K562 (cell line): ENCODE data around the gene ZER1. TPM values are rescaled to one million over a fixed set of nuclear protein-coding genes. Genes with fewer than 3 reads are reported as not detected.
A peak's percentile ranks its signal among the peaks of the same experiment; 100 is the strongest.

ENCODE experiments used
- ATAC-seq: fragments of 200-7000 bp; cut with Tn5 transposase; 3 replicates; pipeline ENCODE4 v1.9.1; 2020; ENCODE audit warnings: moderate library complexity
- BruUV-seq: library from RNA; stranded (reverse); fragments of 400-500 nt; replicated peaks from 2 replicates; lab custom pipeline; 2021; lab: Mats Ljungman, UMichigan
- CTCF ChIA-PET: fragments of 300-600 bp; formaldehyde crosslinking; extraction: SDS; loops from one replicate; lab custom pipeline; 2021; ENCODE audit warnings: low intra/inter-chr PET ratio; lab: Yijun Ruan, JAX
- POLR2A ChIA-PET: fragments of 300-600, 350-650 bp; sonication (Branson Sonifier 250); formaldehyde crosslinking; extraction: SDS; loops from one replicate; lab custom pipeline; 2021; ENCODE audit warnings: antibody characterized with exemption, inconsistent platforms; lab: Yijun Ruan, JAX
- DNase-seq, 4 experiments: peaks; one replicate each; pipeline versions ENCODE4 v3.0.0 to v3.0.0-alpha.2; 2011 to 2018; ENCODE audit warnings: low spot score in 3 of 4, mixed read lengths in 3 of 4; ENCODE audit errors: extremely low read depth in 1 of 4
- FAIRE-seq: peaks from 2 replicates; lab custom pipeline; 2011; peaks lifted over from hg19 to GRCh38; lab: Jason Lieb, UNC
- H2AFZ ChIP-seq: 2 replicates; pipeline ENCODE4 v1.6.0; 2011; ENCODE audit warnings: low read depth, low read length, control low read depth, inconsistent platforms
- H3K27ac ChIP-seq: fragments of 200-600 bp; 3 replicates; pipeline ENCODE4 v1.8.0; 2011; ENCODE audit warnings: low read depth, mild to moderate bottlenecking, control low read depth, inconsistent platforms, low read length, moderate library complexity, mixed read lengths; ENCODE audit errors: extremely low read depth
- H3K27me3 ChIP-seq, 2 experiments: fragments of 300-600 bp in 1 of 2; 2 replicates in 1 of 2; 3 replicates in 1 of 2; pipeline versions ENCODE4 v1.6.0 to v1.8.0; 2011; ENCODE audit warnings: inconsistent platforms in 2 of 2, low read length in 2 of 2, mild to moderate bottlenecking in 1 of 2, mixed read lengths in 1 of 2, moderate library complexity in 1 of 2; ENCODE audit not compliant: control insufficient read depth in 2 of 2, insufficient read depth in 2 of 2
- H3K36me3 ChIP-seq: fragments of 300-600 bp; 3 replicates; pipeline ENCODE4 v1.8.0; 2011; ENCODE audit warnings: mild to moderate bottlenecking, low read length, inconsistent platforms; ENCODE audit not compliant: control insufficient read depth, insufficient read depth
- H3K4me1 ChIP-seq, 2 experiments: fragments of 200-600 bp in 1 of 2; replicated peaks in 1 of 2; 2 replicates in 1 of 2; 3 replicates in 1 of 2; pipeline versions ENCODE4 v1.5.1 to v1.8.0; 2011; ENCODE audit warnings: inconsistent platforms in 2 of 2, low read length in 2 of 2, mild to moderate bottlenecking in 1 of 2, mixed read lengths in 1 of 2, moderate library complexity in 1 of 2; ENCODE audit not compliant: control insufficient read depth in 2 of 2, insufficient read depth in 2 of 2
- H3K4me2 ChIP-seq: 2 replicates; pipeline ENCODE4 v1.6.1; 2011; ENCODE audit warnings: low read length, control low read depth, inconsistent platforms, mixed read lengths; ENCODE audit not compliant: insufficient read depth
- H3K4me3 ChIP-seq: fragments of 200-600 bp; sonication (generic), shearing (Covaris generic); 2 replicates; pipeline ENCODE4 v1.5.1; 2016; ENCODE audit warnings: control low read depth, inconsistent platforms
- H3K79me2 ChIP-seq: fragments of 200-600 bp; 3 replicates; pipeline ENCODE4 v1.8.0; 2011; ENCODE audit warnings: low read length, inconsistent platforms; ENCODE audit not compliant: control insufficient read depth, insufficient read depth
- H3K9ac ChIP-seq, 2 experiments: 2 replicates each; pipeline versions ENCODE4 v1.6.0 to v1.6.1; 2011; ENCODE audit warnings: low read depth in 2 of 2, low read length in 2 of 2, control low read depth in 1 of 2, inconsistent platforms in 1 of 2, mild to moderate bottlenecking in 1 of 2, mixed read lengths in 1 of 2; ENCODE audit not compliant: insufficient read depth in 1 of 2
- H3K9me1 ChIP-seq: one replicate; pipeline ENCODE4 v1.6.0; 2011; ENCODE audit warnings: inconsistent platforms, mild to moderate bottlenecking, low read length, moderate library complexity; ENCODE audit not compliant: control insufficient read depth, insufficient read depth
- H3K9me3 ChIP-seq: replicated peaks from 2 replicates; pipeline ENCODE4 v1.5.1; 2011; ENCODE audit warnings: low read depth, low read length, inconsistent platforms; ENCODE audit not compliant: control insufficient read depth, insufficient read depth
- H4K20me1 ChIP-seq: replicated peaks from 2 replicates; pipeline ENCODE4 v1.6.1; 2011; ENCODE audit warnings: low read length, inconsistent platforms, mixed read lengths; ENCODE audit not compliant: control insufficient read depth, insufficient read depth
- CREM ChIP-seq: IDR thresholded peaks from 2 replicates; pipeline ENCODE4 v1.6.1; 2014; ENCODE audit warnings: antibody characterized with exemption, low read depth
- ILK ChIP-seq: fragments of 450-650 bp; IDR thresholded peaks from 2 replicates; pipeline ENCODE4 v1.6.1; 2016; ENCODE audit warnings: missing genetic modification characterization, low read depth, mild to moderate bottlenecking, missing compliant biosample characterization, moderate library complexity, borderline replicate concordance
- KLF13 ChIP-seq: fragments of 450-650 bp; IDR thresholded peaks from 2 replicates; pipeline ENCODE4 v1.6.1; 2016; ENCODE audit warnings: missing genetic modification characterization, low read depth, mild to moderate bottlenecking, missing compliant biosample characterization, moderate library complexity, borderline replicate concordance
- NCOA1 ChIP-seq: fragments of 450-650 bp; IDR thresholded peaks from 2 replicates; pipeline ENCODE4 v1.6.1; 2016; ENCODE audit warnings: low read depth
- NR2C2 ChIP-seq, 2 experiments: fragments of 200-800 bp in 1 of 2; sonication (Bioruptor generic) in 1 of 2; sonication (generic) in 1 of 2; formaldehyde crosslinking in 1 of 2; IDR thresholded peaks; 2 replicates each; pipeline versions ENCODE4 v1.6.1 to v1.8.0; 2016 to 2022; ENCODE audit warnings: mild to moderate bottlenecking in 1 of 2, missing compliant biosample characterization in 1 of 2, missing genetic modification characterization in 1 of 2, missing genetic modification reagents in 1 of 2
- PHTF2 ChIP-seq: fragments of 250-450 bp; sonication (Bioruptor Pico); IDR thresholded peaks from 2 replicates; pipeline ENCODE4 v1.5.0; 2021; ENCODE audit warnings: mild to moderate bottlenecking
- POLR2H ChIP-seq: IDR thresholded peaks from 2 replicates; pipeline ENCODE4 v1.6.1; 2016; ENCODE audit warnings: missing genetic modification characterization, low read depth, mild to moderate bottlenecking, control low read depth, missing compliant biosample characterization, moderate library complexity
- SMAD1 ChIP-seq: fragments of 150-350 bp; IDR thresholded peaks from 2 replicates; pipeline ENCODE4 v1.6.1; 2014; ENCODE audit warnings: low read length, low read depth; ENCODE audit not compliant: partially characterized antibody
- ZFP1 ChIP-seq: fragments of 450-650 bp; formaldehyde crosslinking; IDR thresholded peaks from 2 replicates; pipeline ENCODE4 v1.4.0; 2020; ENCODE audit warnings: mild to moderate bottlenecking, mixed read lengths
- ZNF212 ChIP-seq: fragments of 450-650 bp; formaldehyde crosslinking; IDR thresholded peaks from 2 replicates; pipeline ENCODE4 v1.4.0; 2020; ENCODE audit warnings: mild to moderate bottlenecking
- ZNF384 ChIP-seq: IDR thresholded peaks from 2 replicates; pipeline ENCODE4 v1.6.1; 2012; ENCODE audit warnings: low read depth, low read length, improper control_type of control experiment
- WGBS: fragments of 100-300 bp; shearing (Covaris generic); methylation state at CpG from one replicate; pipeline ENCODE4 v1.1.6; 2016; ENCODE audit warnings: low coverage, mixed read lengths; ENCODE audit not compliant: insufficient coverage; ENCODE audit errors: missing lambda C conversion rate; 5-methylcytosine and 5-hydroxymethylcytosine counted together
- in situ Hi-C: fragments of 300-500 bp; cut with MboI; formaldehyde crosslinking; loops from 4 replicates; pipeline ENCODE4 v1.15.0; 2018; ENCODE audit warnings: inconsistent platforms, mixed read lengths
- intact Hi-C: fragments of 100-400 bp; cut with micrococcal nuclease; formaldehyde crosslinking; loops from 2 replicates; pipeline ENCODE4 v1.14.2; 2022
- polyA plus RNA-seq, 8 experiments: library from polyadenylated mRNA; depleted of rRNA in 4 of 8; stranded (reverse) in 5 of 8; unstranded in 3 of 8; fragments of >200 nt; fragmentation: Nextera tagmentation in 2 of 8; fragmentation: Illumina TruSeq in 1 of 8; extraction: Ambion mirVana in 2 of 8; extraction: Trizol in 1 of 8; gene quantifications; 2 replicates each; pipeline versions ENCODE4 v1.2.1 to v1.2.3, GENCODE V29; 2011 to 2014; ENCODE audit warnings: inconsistent platforms in 1 of 8, missing spikeins in 1 of 8
- total RNA-seq, 7 experiments: library from RNA; depleted of rRNA in 6 of 7; stranded (reverse); fragments of >200 nt in 6 of 7; fragmentation: Illumina TruSeq in 2 of 7; extraction: Trizol in 2 of 7; gene quantifications; 2 replicates each; pipeline versions ENCODE4 v1.2.1 to v1.2.3, GENCODE V29; 2011 to 2021; ENCODE audit warnings: low replicate concordance in 1 of 7
- TF ChIP-seq, protein P1 (sequence below): sonication (generic); formaldehyde crosslinking; IDR thresholded peaks from 2 replicates; pipeline ENCODE4 v1.8.1; 2023; ENCODE audit warnings: mild to moderate bottlenecking, missing genetic modification reagents
- TF ChIP-seq, protein P2 (sequence below): fragments of 450-650 bp; IDR thresholded peaks from 2 replicates; pipeline ENCODE4 v1.6.1; 2016; ENCODE audit warnings: mild to moderate bottlenecking

The ZER1 gene
- total and polyA plus RNA-seq, 9 of the 15 experiments (the other 6 are each of a cell fraction or from before 2014, with no cell fraction given): 0.07 to 10.7 (median 6.2) TPM

DNA sequence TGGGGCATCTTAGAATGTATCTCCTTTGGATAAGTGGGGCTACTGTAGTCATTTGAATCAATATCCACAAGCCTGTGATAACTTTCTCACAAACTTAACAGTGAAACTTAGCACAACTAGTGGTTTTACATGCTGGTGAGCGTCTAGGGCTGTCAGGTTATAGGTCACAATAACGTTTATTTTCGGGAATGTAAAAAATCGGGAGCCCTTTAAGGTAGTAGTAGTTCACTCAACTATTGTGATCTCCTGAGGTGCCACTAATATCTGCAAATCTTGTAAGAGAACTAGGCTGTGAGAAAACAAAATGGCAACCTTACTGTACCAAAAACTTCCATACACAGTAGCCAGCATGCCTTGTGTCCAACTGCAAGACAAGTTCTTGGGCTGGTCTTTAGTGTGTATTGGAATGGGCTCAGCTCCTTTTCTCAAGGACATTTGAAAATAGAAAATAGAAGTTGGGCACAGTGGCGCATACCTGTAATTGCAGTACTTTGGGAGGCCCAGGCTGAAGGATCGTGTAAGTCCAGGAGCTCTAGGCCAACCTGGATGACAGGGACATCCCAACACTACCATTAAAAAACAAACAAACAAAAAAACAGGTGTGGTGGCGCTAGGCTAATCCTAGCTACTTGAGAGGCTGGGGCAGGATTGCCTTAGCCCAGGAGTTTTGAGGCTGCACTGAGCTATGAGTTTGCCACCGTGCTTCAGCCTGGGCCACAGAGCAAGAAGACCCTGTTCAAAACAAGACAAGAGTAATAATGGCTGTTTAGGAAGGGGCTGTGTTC lies 74.6 kb downstream of the ZER1 start:
- Histone ChIP-seq H3K27ac (peak overlapping the region; percentile 33; the same call in 1 of the 3 replicates), H3K79me2 (peaks cover 24% of the 10 kb centered on the region), H3K4me2 (no peak overlapping the region), H4K20me1 (no peaks in the 10 kb centered on the region), H2AFZ (no peak overlapping the region), H3K9me1 (no peaks in the 10 kb centered on the region), H3K9ac (no peak overlapping the region), H3K27me3 (no peaks in the 10 kb centered on the region), H3K4me1 (peaks cover 0 to 5% of the 10 kb centered on the region in 2 experiments; a peak in 2 of 5 replicates), H3K4me3 (no peak overlapping the region), H3K9me3 (no peaks in the 10 kb centered on the region), H3K36me3 (peaks cover 55% of the 10 kb centered on the region)
- CTCF ChIA-PET: no interaction called here
- in situ Hi-C loops: loop anchor here (5.0 to 10.0 kb wide), 4 partner anchors 355 to 1088 kb away; partner anchors contain the start of gene SLC27A4
- peak; percentile 49 for ATAC-seq
- BruUV-seq: no TSS peak
- WGBS: 64% methylated on average over 8 of the region's 8 CpGs
- POLR2A ChIA-PET: interaction anchor here (0.5 to 3.7 kb wide), 28 partner anchors 8 to 1114 kb away, joined by 3 to 34 read pairs (median 3); partner anchors contain the start of gene SET
- intact Hi-C loops: loop anchor here (10.0 kb wide), 1 partner anchor 978 kb away; no protein-coding TSS in a partner anchor
- FAIRE-seq: no peak
- no peak for DNase-seq
- TF ChIP-seq, protein P1, sequence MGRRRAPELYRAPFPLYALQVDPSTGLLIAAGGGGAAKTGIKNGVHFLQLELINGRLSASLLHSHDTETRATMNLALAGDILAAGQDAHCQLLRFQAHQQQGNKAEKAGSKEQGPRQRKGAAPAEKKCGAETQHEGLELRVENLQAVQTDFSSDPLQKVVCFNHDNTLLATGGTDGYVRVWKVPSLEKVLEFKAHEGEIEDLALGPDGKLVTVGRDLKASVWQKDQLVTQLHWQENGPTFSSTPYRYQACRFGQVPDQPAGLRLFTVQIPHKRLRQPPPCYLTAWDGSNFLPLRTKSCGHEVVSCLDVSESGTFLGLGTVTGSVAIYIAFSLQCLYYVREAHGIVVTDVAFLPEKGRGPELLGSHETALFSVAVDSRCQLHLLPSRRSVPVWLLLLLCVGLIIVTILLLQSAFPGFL (CRISPR knock-in tag): peak; percentile 80; the same call in 1 of the 2 replicates
- TF ChIP-seq ILK (tag) (no peak), ZNF384 (no peak), NCOA1 (no peak), ZNF212 (CRISPR knock-in tag) (no peak), SMAD1 (peak; percentile 50), KLF13 (no peak), POLR2H (tag) (peak; percentile 41), ZFP1 (no peak), PHTF2 (CRISPR knock-in tag) (peak; percentile 37; the same call in 1 of the 2 replicates), CREM (no peak), NR2C2 (CRISPR knock-in tag; IDR thresholded peaks at IDR 0.05) (0 out of 2 replicates have a peak, but pooled peaks have one; percentile 7), NR2C2 (tag; IDR thresholded peaks at IDR 0.05) (no peak)
- TF ChIP-seq, protein P2, sequence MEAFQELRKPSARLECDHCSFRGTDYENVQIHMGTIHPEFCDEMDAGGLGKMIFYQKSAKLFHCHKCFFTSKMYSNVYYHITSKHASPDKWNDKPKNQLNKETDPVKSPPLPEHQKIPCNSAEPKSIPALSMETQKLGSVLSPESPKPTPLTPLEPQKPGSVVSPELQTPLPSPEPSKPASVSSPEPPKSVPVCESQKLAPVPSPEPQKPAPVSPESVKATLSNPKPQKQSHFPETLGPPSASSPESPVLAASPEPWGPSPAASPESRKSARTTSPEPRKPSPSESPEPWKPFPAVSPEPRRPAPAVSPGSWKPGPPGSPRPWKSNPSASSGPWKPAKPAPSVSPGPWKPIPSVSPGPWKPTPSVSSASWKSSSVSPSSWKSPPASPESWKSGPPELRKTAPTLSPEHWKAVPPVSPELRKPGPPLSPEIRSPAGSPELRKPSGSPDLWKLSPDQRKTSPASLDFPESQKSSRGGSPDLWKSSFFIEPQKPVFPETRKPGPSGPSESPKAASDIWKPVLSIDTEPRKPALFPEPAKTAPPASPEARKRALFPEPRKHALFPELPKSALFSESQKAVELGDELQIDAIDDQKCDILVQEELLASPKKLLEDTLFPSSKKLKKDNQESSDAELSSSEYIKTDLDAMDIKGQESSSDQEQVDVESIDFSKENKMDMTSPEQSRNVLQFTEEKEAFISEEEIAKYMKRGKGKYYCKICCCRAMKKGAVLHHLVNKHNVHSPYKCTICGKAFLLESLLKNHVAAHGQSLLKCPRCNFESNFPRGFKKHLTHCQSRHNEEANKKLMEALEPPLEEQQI: no peak
